Loucy (cell line): ENCODE results near the gene BEGAIN.

Experiments
- CTCF ChIP-seq: fragments of 200-600 bp; sonication (generic); conservative IDR thresholded peaks from 2 replicates; pipeline ENCODE4 v1.5.1; 2014; ENCODE audit warnings: mild to moderate bottlenecking, antibody characterized with exemption, low read length
- EZH2phosphoT487 ChIP-seq: fragments of 200-600 bp; IDR thresholded peaks from 2 replicates; pipeline ENCODE4 v1.6.1; 2018; ENCODE audit warnings: antibody characterized with exemption, mild to moderate bottlenecking, moderate library complexity, borderline replicate concordance

GRCh38 chr14:100618763-100619320 lies 31.6 kb upstream of the BEGAIN start:
- TF ChIP-seq CTCF (no peak), EZH2phosphoT487 (no peak)
